Epithelial cell of esophagus (primary cell): ENCODE measurements around the gene GAPDH.
"Not testable (repeated sequence)": the region's sequence is repeated elsewhere in the genome, so short reads cannot be mapped to it uniquely, and the experiment has no call there.

Experiments used
- DNase-seq: peaks from one replicate; pipeline ENCODE4 v3.0.0; 2010; ENCODE audit warnings: low read depth
- H3K4me3 ChIP-seq: 2 replicates; pipeline ENCODE4 v1.5.1; 2011; ENCODE audit warnings: mild to moderate bottlenecking, low read length, control low read depth
- CTCF ChIP-seq: IDR thresholded peaks from 2 replicates; pipeline ENCODE4 v1.5.1; 2011; ENCODE audit warnings: low read depth, mild to moderate bottlenecking, low read length, control low read depth, inconsistent platforms; ENCODE audit not compliant: insufficient read depth; ENCODE audit errors: missing control alignments

GAPDH gene

DNA sequence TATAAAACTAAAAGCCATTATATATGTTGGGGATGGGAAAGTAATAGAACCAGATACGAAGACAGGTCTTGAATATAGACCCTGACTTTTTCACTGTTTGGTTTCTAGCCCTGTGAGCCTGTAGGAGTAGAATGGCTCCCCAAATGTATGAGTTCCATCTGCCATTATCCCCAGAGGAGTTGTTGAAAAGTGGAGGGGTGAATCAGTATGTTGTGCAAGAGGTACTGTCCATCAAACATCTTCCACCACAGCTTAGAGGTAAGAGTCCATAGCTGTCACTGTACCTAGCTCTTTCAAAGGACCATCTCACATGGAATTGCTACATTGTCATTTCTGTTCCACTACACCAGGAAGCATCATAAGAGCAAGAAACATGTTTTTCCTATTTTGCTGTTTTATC, 39.3 kb upstream of the GAPDH start:
- DNase-seq: peak; percentile 48
- peak overlapping the region; percentile 89 for H3K4me3 ChIP-seq
- no peak for TF ChIP-seq CTCF

GRCh38 chr12:6497291-6497690, 37.0 kb upstream of the GAPDH start:
- not testable (repeated sequence) for H3K4me3 ChIP-seq, DNase-seq

DNA sequence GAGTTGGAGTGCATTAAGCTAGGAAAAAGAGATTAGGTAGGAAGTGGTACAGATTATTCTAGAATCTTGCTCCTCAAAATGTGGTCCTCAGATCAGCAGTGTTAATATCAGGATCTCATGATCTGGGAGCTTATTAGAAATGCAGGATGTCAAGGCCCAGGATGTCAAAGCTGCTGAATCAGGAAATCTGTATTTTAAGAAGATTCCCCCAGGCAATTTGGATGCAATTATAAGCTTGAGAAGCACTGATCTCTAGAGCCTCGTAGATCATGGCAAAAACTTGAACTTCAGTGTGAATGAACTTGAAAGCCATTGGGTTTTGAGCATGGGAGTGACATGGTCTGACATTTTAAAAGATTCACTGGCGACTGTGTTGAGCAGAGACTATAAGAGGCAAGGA, 33.9 kb upstream of the GAPDH start:
- no peak for DNase-seq
- no peak for TF ChIP-seq CTCF
- no peak overlapping the region for H3K4me3 ChIP-seq

DNA sequence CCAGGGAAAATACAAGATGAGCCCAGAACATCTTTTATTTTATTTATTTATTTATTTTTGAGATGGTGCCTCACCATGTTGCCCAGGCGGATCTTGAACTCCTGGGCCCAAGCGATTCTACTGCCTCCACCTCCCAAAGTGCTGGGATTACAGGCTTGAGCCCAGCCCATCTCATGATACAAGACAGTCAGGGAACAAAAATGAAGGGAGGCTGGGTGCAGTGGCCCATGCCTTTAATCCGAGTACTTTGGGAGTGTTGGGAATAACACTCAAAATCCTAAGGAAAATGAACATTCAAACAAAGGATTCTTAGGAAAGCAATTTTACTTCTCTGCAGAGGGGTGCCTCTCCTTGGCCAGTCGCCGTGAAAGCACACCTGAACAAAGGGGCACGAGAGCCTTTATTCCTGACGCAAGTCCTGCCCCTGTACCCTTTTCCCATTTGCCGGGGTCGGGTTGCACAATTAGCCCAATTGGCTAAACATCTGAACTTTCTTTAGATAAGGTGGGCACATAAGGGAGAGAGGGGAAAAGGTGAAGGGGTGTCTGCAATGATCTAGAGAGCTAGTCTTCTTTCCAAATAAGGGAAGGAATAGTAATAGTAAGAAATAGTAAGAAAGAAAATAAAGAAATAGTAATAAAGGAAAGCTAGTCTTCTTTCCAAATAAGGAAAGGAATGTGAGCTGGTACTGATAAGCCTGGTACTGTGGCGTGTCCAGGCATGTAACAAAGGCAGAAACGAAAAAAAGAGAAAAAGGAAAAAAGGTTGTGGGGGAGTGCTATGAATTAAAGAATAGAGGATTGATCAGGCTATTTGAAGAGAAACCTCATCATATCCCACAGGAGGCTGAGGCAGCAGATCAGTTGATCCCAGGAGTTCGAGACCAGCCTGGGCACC, 27.0 kb upstream of the GAPDH start:
- DNase-seq: peak; percentile 43
- TF ChIP-seq CTCF: no peak
- H3K4me3 ChIP-seq: no peak overlapping the region

DNA sequence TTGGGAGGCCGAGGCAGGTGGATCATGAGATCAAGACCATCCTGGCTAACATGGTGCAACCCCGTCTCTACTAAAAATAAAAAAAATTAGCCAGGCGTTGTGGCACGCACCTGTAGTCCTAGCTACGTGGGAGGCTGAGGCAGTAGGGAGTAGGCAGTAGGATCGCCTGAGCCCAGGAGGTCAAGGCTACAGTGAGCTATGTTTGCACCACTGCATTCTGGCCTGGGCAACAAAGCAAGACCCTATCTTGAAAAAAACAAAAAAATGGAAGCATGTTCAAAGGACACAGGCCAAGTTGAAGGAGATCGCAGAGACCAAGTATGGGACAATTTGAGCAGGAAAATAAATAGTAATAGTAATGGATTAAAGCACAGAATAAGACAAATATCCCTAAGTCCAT, 26.2 kb upstream of the GAPDH start:
- no peak for DNase-seq
- H3K4me3 ChIP-seq: no peak overlapping the region
- no peak for TF ChIP-seq CTCF

GRCh38 chr12:6520186-6520585, 14.1 kb upstream of the GAPDH start:
- H3K4me3 ChIP-seq: no peak overlapping the region
- no peak for DNase-seq
- TF ChIP-seq CTCF: no peak

GRCh38 chr12:6522193-6522592, 12.1 kb upstream of the GAPDH start:
- DNase-seq: no peak
- no peak overlapping the region for H3K4me3 ChIP-seq
- no peak for TF ChIP-seq CTCF
